H1 (cell line): ENCODE data around the gene MYO1D. TPM values are rescaled to one million over a fixed set of nuclear protein-coding genes. Genes with fewer than 3 reads are reported as not detected.

Experiments used
- CTCF ChIA-PET: fragments of 300-600 bp; sonication (Branson Sonifier 250); formaldehyde crosslinking; loops from one replicate; lab custom pipeline; 2021; ENCODE audit not compliant: partially characterized antibody; lab: Charles Lee
- POLR2A ChIA-PET: fragments of 300-600 bp; sonication (Branson Sonifier 250); formaldehyde crosslinking; loops from one replicate; lab custom pipeline; 2021; ENCODE audit warnings: inconsistent platforms; ENCODE audit not compliant: partially characterized antibody; lab: Charles Lee
- DNase-seq, 2 experiments: peaks; one replicate each; pipeline versions ENCODE4 v3.0.0 to v3.0.0-alpha.2; 2010 to 2022; ENCODE audit warnings: low spot score in 2 of 2, low read depth in 1 of 2, mixed read lengths in 1 of 2
- FAIRE-seq: peaks from 2 replicates; lab custom pipeline; 2011; peaks lifted over from hg19 to GRCh38; lab: Jason Lieb, UNC
- H2AFZ ChIP-seq: 2 replicates; pipeline ENCODE4 v1.8.1; 2012; ENCODE audit warnings: low read length, inconsistent platforms
- H2AK5ac ChIP-seq: 2 replicates; pipeline ENCODE4 v1.6.1; 2013; ENCODE audit warnings: low read depth, low read length
- H2BK120ac ChIP-seq: replicated peaks from 2 replicates; pipeline ENCODE3; 2013; ENCODE audit warnings: low read depth, low read length, inconsistent platforms
- H2BK12ac ChIP-seq: 2 replicates; pipeline ENCODE4 v1.6.1; 2013; ENCODE audit warnings: low read depth, low read length
- H2BK15ac ChIP-seq: 2 replicates; pipeline ENCODE4 v1.6.1; 2013; ENCODE audit warnings: low read length
- H2BK20ac ChIP-seq: 2 replicates; pipeline ENCODE4 v1.6.1; 2013; ENCODE audit warnings: low read length
- H2BK5ac ChIP-seq: 2 replicates; pipeline ENCODE4 v1.6.1; 2013; ENCODE audit warnings: low read depth, low read length
- H3K14ac ChIP-seq: 2 replicates; pipeline ENCODE4 v1.6.1; 2013; ENCODE audit warnings: inconsistent platforms; ENCODE audit not compliant: insufficient read length
- H3K18ac ChIP-seq: 2 replicates; pipeline ENCODE4 v1.6.1; 2013; ENCODE audit warnings: low read length; ENCODE audit errors: extremely low read depth
- H3K23ac ChIP-seq: 2 replicates; pipeline ENCODE4 v1.6.1; 2013; ENCODE audit warnings: inconsistent platforms; ENCODE audit not compliant: insufficient read length
- H3K23me2 ChIP-seq: 2 replicates; pipeline ENCODE4 v1.6.1; 2013; ENCODE audit warnings: low read depth, low read length
- H3K27ac ChIP-seq: 2 replicates; pipeline ENCODE4 v1.6.1; 2011; ENCODE audit warnings: low read depth, low read length, inconsistent platforms
- H3K27me3 ChIP-seq, 4 experiments: replicated peaks in 1 of 4; 1 replicate in 1 of 4; 2 replicates in 3 of 4; pipeline versions ENCODE4 v1.6.1 to v1.8.1; 2011 to 2013; ENCODE audit warnings: low read length in 3 of 4, mild to moderate bottlenecking in 3 of 4, inconsistent platforms in 2 of 4, mixed read lengths in 2 of 4, moderate library complexity in 1 of 4; ENCODE audit not compliant: control insufficient read depth in 3 of 4, insufficient read depth in 3 of 4; ENCODE audit errors: extremely low read depth in 1 of 4
- H3K36me3 ChIP-seq, 4 experiments: 2 replicates each; pipeline versions ENCODE4 v1.6.1 to v1.8.1; 2011 to 2013; ENCODE audit warnings: mild to moderate bottlenecking in 4 of 4, low read length in 3 of 4, moderate library complexity in 2 of 4, control low read depth in 1 of 4, inconsistent platforms in 1 of 4; ENCODE audit not compliant: insufficient read depth in 4 of 4, control insufficient read depth in 2 of 4
- H3K4ac ChIP-seq: replicated peaks from 2 replicates; pipeline ENCODE3; 2013; ENCODE audit warnings: low read length, low read depth, mixed read lengths, inconsistent platforms; ENCODE audit not compliant: insufficient read length
- H3K4me1 ChIP-seq, 4 experiments: replicated peaks in 1 of 4; 1 replicate in 1 of 4; 2 replicates in 3 of 4; pipeline versions ENCODE4 v1.6.1 to v1.8.1; 2011 to 2013; ENCODE audit warnings: low read length in 3 of 4, inconsistent platforms in 2 of 4, mixed read lengths in 1 of 4; ENCODE audit not compliant: insufficient read depth in 4 of 4, control insufficient read depth in 3 of 4
- H3K4me2 ChIP-seq, 2 experiments: 2 replicates each; pipeline versions ENCODE4 v1.6.1 to v1.8.1; 2011 to 2013; ENCODE audit warnings: low read depth in 2 of 2, low read length in 2 of 2, control low read depth in 1 of 2, inconsistent platforms in 1 of 2, mild to moderate bottlenecking in 1 of 2; ENCODE audit not compliant: insufficient read depth in 1 of 2
- H3K4me3 ChIP-seq, 4 experiments: fragments of 200-600, 300-600 bp in 1 of 4; sonication (generic), shearing (Covaris generic), sonication (Bioruptor Twin) in 1 of 4; 2 replicates each; pipeline versions ENCODE4 v1.5.1 to v1.8.1; 2011 to 2016; ENCODE audit warnings: low read length in 4 of 4, low read depth in 3 of 4, control low read depth in 2 of 4, inconsistent platforms in 2 of 4, mild to moderate bottlenecking in 2 of 4, mixed read lengths in 1 of 4, moderate library complexity in 1 of 4; ENCODE audit not compliant: insufficient read depth in 2 of 4; ENCODE audit errors: extremely low read depth in 1 of 4
- H3K56ac ChIP-seq: replicated peaks from 2 replicates; pipeline ENCODE3; 2013; ENCODE audit warnings: low read depth, mild to moderate bottlenecking, mixed read lengths, low read length, inconsistent platforms; ENCODE audit not compliant: insufficient read length
- H3K79me1 ChIP-seq: 2 replicates; pipeline ENCODE4 v1.6.1; 2013; ENCODE audit warnings: low read depth, low read length, control low read depth
- H3K79me2 ChIP-seq, 2 experiments: 2 replicates each; pipeline versions ENCODE4 v1.6.1 to v1.8.1; 2012 to 2013; ENCODE audit warnings: low read length in 2 of 2, mild to moderate bottlenecking in 2 of 2, inconsistent platforms in 1 of 2; ENCODE audit not compliant: insufficient read depth in 2 of 2, control insufficient read depth in 1 of 2
- H3K9ac ChIP-seq, 4 experiments: replicated peaks in 1 of 4; 1 replicate in 1 of 4; 2 replicates in 3 of 4; pipeline versions ENCODE4 v1.6.1 to v1.8.1; 2011 to 2013; ENCODE audit warnings: low read depth in 3 of 4, low read length in 3 of 4, control low read depth in 2 of 4, mild to moderate bottlenecking in 2 of 4, moderate library complexity in 2 of 4, inconsistent platforms in 1 of 4; ENCODE audit errors: extremely low read depth in 1 of 4
- H3K9me3 ChIP-seq, 2 experiments: 2 replicates each; pipeline versions ENCODE4 v1.6.1 to v1.8.1; 2012 to 2013; ENCODE audit warnings: mild to moderate bottlenecking in 2 of 2, moderate library complexity in 2 of 2, control low read depth in 1 of 2, inconsistent platforms in 1 of 2, low read depth in 1 of 2, low read length in 1 of 2, mixed read lengths in 1 of 2; ENCODE audit not compliant: insufficient read depth in 2 of 2
- H4K20me1 ChIP-seq, 2 experiments: replicated peaks in 1 of 2; 2 replicates each; pipeline versions ENCODE3 to v1.8.1; 2011 to 2013; ENCODE audit warnings: inconsistent platforms in 2 of 2, low read length in 2 of 2, mild to moderate bottlenecking in 1 of 2; ENCODE audit not compliant: insufficient read depth in 2 of 2, control insufficient read depth in 1 of 2
- H4K5ac ChIP-seq: 2 replicates; pipeline ENCODE4 v1.6.1; 2013; ENCODE audit warnings: low read length, low read depth, mixed read lengths, inconsistent platforms; ENCODE audit not compliant: insufficient read length
- H4K8ac ChIP-seq: 2 replicates; pipeline ENCODE4 v1.8.0; 2013; ENCODE audit warnings: mild to moderate bottlenecking, moderate library complexity, low read length, inconsistent platforms; ENCODE audit not compliant: insufficient read depth; ENCODE audit errors: extremely low read depth
- H4K91ac ChIP-seq: replicated peaks from 2 replicates; pipeline ENCODE3; 2013; ENCODE audit warnings: low read length, mixed read lengths, inconsistent platforms; ENCODE audit not compliant: insufficient read length
- BCL11A ChIP-seq, 2 experiments: IDR thresholded peaks; one replicate each; pipeline ENCODE4 v1.6.1; 2011; ENCODE audit warnings: low read depth in 2 of 2, low read length in 2 of 2, mild to moderate bottlenecking in 2 of 2
- GABPA ChIP-seq: IDR thresholded peaks from 2 replicates; pipeline ENCODE4 v1.6.1; 2011; ENCODE audit warnings: mild to moderate bottlenecking, low read length, moderate library complexity, borderline replicate concordance; ENCODE audit not compliant: insufficient read depth
- NANOG ChIP-seq: IDR thresholded peaks from 2 replicates; pipeline ENCODE4 v1.6.1; 2011; ENCODE audit warnings: low read length, low read depth, mild to moderate bottlenecking, inconsistent platforms; ENCODE audit not compliant: insufficient read depth, poor library complexity, severe bottlenecking
- SIX5 ChIP-seq: IDR thresholded peaks from 2 replicates; pipeline ENCODE4 v1.6.1; 2011; ENCODE audit warnings: mild to moderate bottlenecking, low read depth, low read length
- SP4 ChIP-seq: IDR thresholded peaks from 2 replicates; pipeline ENCODE4 v1.6.1; 2012; ENCODE audit warnings: low read length, inconsistent platforms
- WGBS, 2 experiments: shearing (Covaris generic) in 1 of 2; methylation state at CpG; one replicate each; pipeline versions ENCODE4 v1.1.6 to v1.1.7; 2013 to 2015; ENCODE audit warnings: low lambda C conversion rate in 2 of 2, mixed read lengths in 2 of 2, inconsistent platforms in 1 of 2, low coverage in 1 of 2, missing lambda C conversion rate in 1 of 2; ENCODE audit not compliant: insufficient replicate concordance in 2 of 2, insufficient coverage in 1 of 2, insufficient read length in 1 of 2; ENCODE audit errors: extremely low coverage in 1 of 2, missing lambda C conversion rate in 1 of 2; 5-methylcytosine and 5-hydroxymethylcytosine counted together
- polyA plus RNA-seq, 7 experiments: library from polyadenylated mRNA; depleted of rRNA in 3 of 7; stranded (reverse) in 5 of 7; unstranded in 2 of 7; fragments of >200 nt in 5 of 7; fragments of 200-250 nt in 2 of 7; gene quantifications; 1 replicate in 5 of 7; 2 replicates in 1 of 7; 4 replicates in 1 of 7; pipeline versions ENCODE4 v1.2.1 to v1.2.3, GENCODE V29; 2011 to 2013; ENCODE audit warnings: missing spikeins in 2 of 7, mixed read lengths in 2 of 7
- total RNA-seq: library from RNA; stranded (reverse); fragmentation: NEBNext Ultra II Directional; extraction: Animal tissue kit (Norgen Biotek cat#: 25700); gene quantifications from 2 replicates; pipeline ENCODE4 v1.2.1, GENCODE V29; 2021

The MYO1D gene
- total and polyA plus RNA-seq, 2 of the 8 experiments (the other 6 are each of a cell fraction or from before 2014, with no cell fraction given): 6.5 to 25.4 TPM

DNA sequence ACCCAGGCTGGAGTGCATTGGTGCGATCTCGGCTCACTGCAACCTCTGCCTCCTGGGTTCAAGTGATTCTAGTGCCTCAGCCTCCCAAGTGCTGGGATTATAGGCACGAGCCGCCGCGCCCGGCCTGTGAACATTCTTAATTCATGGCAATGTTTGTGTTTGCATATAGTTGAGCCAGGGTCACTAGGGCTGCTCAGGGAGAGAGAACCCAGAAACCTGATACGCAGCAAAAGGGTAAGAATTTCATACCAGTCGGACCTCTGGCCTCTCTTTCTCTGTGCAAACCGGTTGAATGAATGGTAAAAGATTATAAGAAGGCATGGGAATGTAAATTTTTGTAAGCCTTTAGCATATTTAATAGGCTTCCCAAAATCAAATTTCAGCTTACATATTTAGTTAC, 44.1 kb upstream of the MYO1D start:
- H3K14ac ChIP-seq: no peak overlapping the region
- no peak overlapping the region for H3K9ac ChIP-seq
- no peak overlapping the region for H4K5ac ChIP-seq
- H4K8ac ChIP-seq: no peak overlapping the region
- H3K79me1 ChIP-seq: no peaks in the 10 kb centered on the region
- no peak overlapping the region for H3K56ac ChIP-seq
- H3K27ac ChIP-seq: no peak overlapping the region
- WGBS, 2 experiments: 96% methylated on average over 10 of the region's 10 CpGs; no CpG with 5 or more reads in 1 of the 2 experiments
- FAIRE-seq: no peak
- H3K36me3 ChIP-seq: no peaks in the 10 kb centered on the region
- no peaks in the 10 kb centered on the region for H3K23me2 ChIP-seq
- H4K20me1 ChIP-seq: no peaks in the 10 kb centered on the region
- no peak overlapping the region for H2AK5ac ChIP-seq
- H3K79me2 ChIP-seq: no peaks in the 10 kb centered on the region
- no peaks in the 10 kb centered on the region for H3K27me3 ChIP-seq
- H3K9me3 ChIP-seq: peaks cover 0 to 3% of the 10 kb centered on the region in 2 experiments; a peak in 1 of 4 replicates
- TF ChIP-seq SP4 (no peak), GABPA (no peak), NANOG (no peak), SIX5 (no peak), BCL11A (IDR thresholded peaks at IDR 0.05; ENCODE audit: low read depth in 2 of 2, low read length in 2 of 2) (no peak)
- no peak for DNase-seq
- H2BK5ac ChIP-seq: no peak overlapping the region
- no peak overlapping the region for H4K91ac ChIP-seq
- no peak overlapping the region for H3K4me3 ChIP-seq
- peaks cover 0 to 12% (median 3%) of the 10 kb centered on the region in 4 experiments; a peak in 5 of 7 replicates for H3K4me1 ChIP-seq
- no peak overlapping the region for H3K4ac ChIP-seq
- no peak overlapping the region for H2BK20ac ChIP-seq
- ChIA-PET POLR2A (interaction anchor here (0.6 kb wide), 1 partner anchor 118 kb away, joined by 4 read pairs; no protein-coding TSS in a partner anchor), CTCF (interaction anchor here (0.8 to 2.2 kb wide), 3 partner anchors 7 to 138 kb away, joined by 3 to 9 read pairs (median 4); no protein-coding TSS in a partner anchor)
- no peak overlapping the region for H3K4me2 ChIP-seq
- no peak overlapping the region for H3K23ac ChIP-seq
- no peak overlapping the region for H3K18ac ChIP-seq
- no peak overlapping the region for H2BK120ac ChIP-seq
- no peak overlapping the region for H2BK12ac ChIP-seq
- no peak overlapping the region for H2BK15ac ChIP-seq
- H2AFZ ChIP-seq: no peak overlapping the region
